ENCODE measurements around the gene PRDM16. TPM values are rescaled to one million over a fixed set of nuclear protein-coding genes. Genes with fewer than 3 reads are reported as not detected.
A peak's percentile ranks its signal among the peaks of the same experiment; 100 is the strongest.

The PRDM16 gene
- total RNA-seq (2021; ENCODE audit: unreplicated experiment) (6.1 TPM), Bru-seq, nascent RNA (percentile 47 among the genes with signal in this experiment), BruChase-seq, experiment 1, labeled RNA remaining after a 6-hour chase (percentile 48 among the genes with signal in this experiment), BruChase-seq, experiment 2, labeled RNA remaining after a 2-hour chase (percentile 43 among the genes with signal in this experiment)
- polyA plus RNA-seq (2012), result 3.7 and 4.4 TPM in 2 replicates
- long read RNA-seq, partial matches to known transcripts, result 2 of 6 reads
- long read RNA-seq, other reads (novel, unspliced or antisense), result 4 of 6 reads

GRCh38 chr1:3068564-3069431, at the start of gene PRDM16:
TSS of gene PRDM16 (plus strand) at chr1:3069203. CDS start at chr1:3069260, 57 bp downstream.
- ATAC-seq (peak; percentile 69), DNase-seq (ENCODE audit: low read depth, low spot score) (peak; percentile 50)
- Histone ChIP-seq H3K4me1 (ENCODE audit: control insufficient read depth in 1 of 2, insufficient read depth in 2 of 2, low read length in 2 of 2) (no peaks in the 10 kb centered on the region; a peak in 1 of 4 replicates), H2AFZ (ENCODE audit: low read depth, low read length, poor library complexity, severe bottlenecking) (peak within 1 kb of the TSS; percentile 54), H3K4me2 (ENCODE audit: low read length) (peak within 1 kb of the TSS; percentile 95), H3K27me3 (ENCODE audit: insufficient read depth, low read length) (no peaks in the 10 kb centered on the region), H4K20me1 (ENCODE audit: insufficient read depth) (no peaks in the 10 kb centered on the region), H3K9me2 (ENCODE audit: insufficient read depth) (no peaks in the 10 kb centered on the region), H3K9me3 (ENCODE audit: control insufficient read depth in 1 of 2, insufficient read depth in 1 of 2, low read depth in 1 of 2, low read length in 2 of 2) (no peaks in the 10 kb centered on the region), H3K36me3 (ENCODE audit: control insufficient read depth in 1 of 2, insufficient read depth in 2 of 2, low read length in 2 of 2) (no peaks in the 10 kb centered on the region), H3K79me2 (ENCODE audit: insufficient read depth, low read length) (no peaks in the 10 kb centered on the region), H3K4me3 (replicated peaks in 1 of 2; ENCODE audit: low read depth in 1 of 2, low read length in 2 of 2) (peak within 1 kb of the TSS; percentile 49 to 82), H3K27ac (ENCODE audit: low read depth, low read length) (peak within 1 kb of the TSS; percentile 64), H3K9ac (ENCODE audit: low read length) (peak within 1 kb of the TSS; percentile 69)
- intact Hi-C loops (cut with micrococcal nuclease), result no loop called here
- ChIA-PET POLR2A (interaction anchor here (1.0 kb wide), 1 partner anchor 12 kb away, joined by 3 read pairs; no protein-coding TSS in a partner anchor), CTCF (no interaction called here), RAD21 (ENCODE audit: low non-redundant PET in 1 of 2, low total read pairs in 2 of 2, uncharacterized antibody in 2 of 2, unreplicated experiment in 2 of 2) (no interaction called here)
- TF ChIP-seq ZFX (IDR thresholded peaks at IDR 0.05) (0 out of 2 replicates have a peak, but pooled peaks have one; percentile 7), CTCF (IDR thresholded peaks at IDR 0.05 in 2 of 3, conservative IDR thresholded peaks at IDR 0.05 in 1 of 3; ENCODE audit: borderline replicate concordance in 1 of 3, insufficient read depth in 1 of 3, low read depth in 2 of 3, low read length in 2 of 3) (no peak), POLR2AphosphoS5 (IDR thresholded peaks at IDR 0.05; ENCODE audit: low read depth, low read length) (no peak), FOSL1 (IDR thresholded peaks at IDR 0.05; ENCODE audit: low read depth) (no peak)
- BruUV-seq (replicated peaks), result no TSS peak
